Activated CD4-positive, alpha-beta memory T cell treated with anti-CD3 and anti-CD28 coated beads, Interleukin-2, amount 10 ng/mL, durations not matched to agents 7 days and 5 days (primary cell): ENCODE measurements around the gene NCAPG2. TPM values are rescaled to one million over a fixed set of nuclear protein-coding genes. Genes with fewer than 3 reads are reported as not detected.
"Not testable (repeated sequence)": the region's sequence is repeated elsewhere in the genome, so short reads cannot be mapped to it uniquely, and the experiment has no call there.

Experiments
- CTCF ChIA-PET: fragments of 350-600 bp; sonication (Branson Sonifier 250); formaldehyde crosslinking; loops from one replicate; lab custom pipeline; 2021; ENCODE audit warnings: antibody characterized with exemption, inconsistent platforms; lab: Charles Lee
- POLR2A ChIA-PET: fragments of 350-600 bp; sonication (Branson Sonifier 250); formaldehyde crosslinking; loops from one replicate; lab custom pipeline; 2021; ENCODE audit warnings: antibody characterized with exemption; lab: Charles Lee
- DNase-seq: peaks from one replicate; pipeline ENCODE4 v3.0.0-alpha.2; 2020
- H3K27ac Mint-ChIP-seq: one replicate; pipeline ENCODE4 v1.8.0; 2021; ENCODE audit warnings: mild to moderate bottlenecking, mixed read lengths
- H3K27me3 Mint-ChIP-seq: one replicate; pipeline ENCODE4 v1.8.0; 2021; ENCODE audit warnings: mixed read lengths
- H3K36me3 Mint-ChIP-seq: one replicate; pipeline ENCODE4 v1.8.0; 2021; ENCODE audit warnings: low read depth, mixed read lengths
- H3K4me1 Mint-ChIP-seq: one replicate; pipeline ENCODE4 v1.8.0; 2021; ENCODE audit warnings: mixed read lengths
- H3K4me3 Mint-ChIP-seq: one replicate; pipeline ENCODE4 v1.8.0; 2021; ENCODE audit warnings: mild to moderate bottlenecking, mixed read lengths
- H3K9me3 Mint-ChIP-seq: one replicate; pipeline ENCODE4 v1.8.0; 2021; ENCODE audit warnings: mixed read lengths
- total RNA-seq, 2 experiments: library from RNA; stranded (reverse); gene quantifications; one replicate each; pipeline ENCODE4 v1.2.3, GENCODE V29; 2021

NCAPG2 gene
- total RNA-seq, 2 experiments from 2014 or later, result 151 TPM

DNA sequence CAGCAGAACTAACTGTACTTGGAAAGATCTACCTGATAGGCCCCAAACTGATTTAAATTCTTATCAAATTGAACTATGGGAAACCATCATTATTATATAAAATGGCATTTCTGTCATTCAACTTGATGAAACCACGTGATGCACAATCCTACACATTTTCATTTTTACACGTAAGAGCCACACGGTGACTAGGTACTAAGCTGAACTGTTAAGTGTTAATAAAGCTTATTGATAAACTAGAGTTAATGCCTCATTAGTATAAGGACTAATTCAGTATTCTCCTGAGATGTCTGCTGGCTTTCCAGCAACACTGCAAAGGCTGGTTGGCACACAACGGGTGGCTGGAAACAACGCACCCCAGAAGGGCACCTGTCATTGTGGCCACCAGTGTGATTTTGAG, 4.6 kb downstream of the NCAPG2 start:
- POLR2A ChIA-PET, result interaction anchor here (1.0 to 1.7 kb wide), 2 partner anchors 10 to 132 kb away, joined by 3 to 4 read pairs; no protein-coding TSS in a partner anchor

DNA sequence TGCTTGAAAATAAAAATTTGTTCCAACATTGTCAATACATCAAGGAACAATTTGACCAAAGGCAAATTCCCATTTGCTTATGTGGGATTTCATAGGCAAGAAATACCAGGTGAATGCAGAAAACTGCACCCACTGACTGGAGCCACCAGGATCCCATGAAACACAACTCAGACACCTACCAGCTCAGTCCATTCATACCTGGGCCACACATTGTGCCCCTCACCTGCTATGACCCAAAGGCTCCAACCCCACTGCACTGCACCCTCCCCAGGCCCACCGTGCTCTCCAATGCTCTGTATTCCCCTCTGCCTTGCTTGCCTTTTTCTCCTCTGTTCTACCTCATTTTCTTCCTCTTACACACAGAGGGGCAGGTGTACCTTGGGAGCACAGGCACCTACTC, 5.3 kb downstream of the NCAPG2 start:
- H3K36me3 Mint-ChIP-seq, result peaks cover 77% of the 10 kb centered on the region
- POLR2A ChIA-PET, result interaction anchor here (1.0 to 1.5 kb wide), 2 partner anchors 12 to 132 kb away, joined by 3 to 4 read pairs; no protein-coding TSS in a partner anchor
- CTCF ChIA-PET, result interaction anchor here (1.0 to 2.6 kb wide), 2 partner anchors 130 to 278 kb away, joined by 3 to 10 read pairs; partner anchors contain the start of gene ESYT2
- DNase-seq, result no peak
- peaks cover 75% of the 10 kb centered on the region for H3K4me1 Mint-ChIP-seq
- peak overlapping the region; percentile 63 for H3K27ac Mint-ChIP-seq
- no peaks in the 10 kb centered on the region for H3K27me3 Mint-ChIP-seq
- no peaks in the 10 kb centered on the region for H3K9me3 Mint-ChIP-seq
- H3K4me3 Mint-ChIP-seq, result no peak overlapping the region

More for the DNA sequence above, 4.6 kb downstream of the NCAPG2 start:
- Mint-ChIP-seq H3K27ac (no peak overlapping the region), H3K4me3 (no peak overlapping the region), H3K9me3 (no peaks in the 10 kb centered on the region), H3K4me1 (peaks cover 70% of the 10 kb centered on the region), H3K36me3 (peaks cover 71% of the 10 kb centered on the region), H3K27me3 (no peaks in the 10 kb centered on the region)
- CTCF ChIA-PET, result interaction anchor here (1.0 to 2.6 kb wide), 2 partner anchors 129 to 277 kb away, joined by 3 to 10 read pairs; partner anchors contain the start of gene ESYT2
- no peak for DNase-seq

DNA sequence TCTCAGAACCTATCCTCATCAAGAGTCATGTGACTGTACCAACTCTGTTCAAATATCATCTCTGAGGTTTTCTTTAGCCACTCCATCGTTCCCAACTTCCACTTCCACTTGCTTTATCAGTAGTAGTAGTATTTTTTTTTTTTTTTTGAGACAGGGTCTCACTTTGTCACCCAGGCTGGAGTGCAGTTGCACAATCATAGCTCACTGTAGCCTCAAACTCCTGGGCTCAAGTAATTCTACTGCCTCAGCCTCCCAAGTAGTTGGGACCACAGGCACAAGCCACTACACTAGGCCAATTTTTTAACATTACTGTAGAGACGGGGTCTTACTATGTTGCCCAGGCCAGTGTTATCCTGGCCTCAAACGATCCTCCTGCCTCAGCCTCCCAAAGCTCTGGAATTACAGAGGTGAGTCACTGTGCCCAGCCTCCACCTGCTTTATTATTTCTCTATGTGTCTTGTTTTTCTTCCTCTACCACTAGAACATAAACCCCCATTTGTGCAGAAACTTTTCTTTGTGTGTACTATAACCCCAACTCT, 5.9 kb downstream of the NCAPG2 start:
- ChIA-PET CTCF (interaction anchor here (0.6 to 1.1 kb wide), 2 partner anchors 13 to 278 kb away, joined by 3 to 9 read pairs; no protein-coding TSS in a partner anchor), POLR2A (interaction anchor here (0.6 to 1.5 kb wide), 2 partner anchors 12 to 148 kb away, joined by 3 to 4 read pairs; no protein-coding TSS in a partner anchor)
- Mint-ChIP-seq H3K36me3 (peaks cover 83% of the 10 kb centered on the region), H3K9me3 (no peaks in the 10 kb centered on the region), H3K27ac (peak overlapping the region; percentile 63), H3K4me1 (peaks cover 78% of the 10 kb centered on the region), H3K27me3 (no peaks in the 10 kb centered on the region), H3K4me3 (no peak overlapping the region)
- DNase-seq, result no peak

DNA sequence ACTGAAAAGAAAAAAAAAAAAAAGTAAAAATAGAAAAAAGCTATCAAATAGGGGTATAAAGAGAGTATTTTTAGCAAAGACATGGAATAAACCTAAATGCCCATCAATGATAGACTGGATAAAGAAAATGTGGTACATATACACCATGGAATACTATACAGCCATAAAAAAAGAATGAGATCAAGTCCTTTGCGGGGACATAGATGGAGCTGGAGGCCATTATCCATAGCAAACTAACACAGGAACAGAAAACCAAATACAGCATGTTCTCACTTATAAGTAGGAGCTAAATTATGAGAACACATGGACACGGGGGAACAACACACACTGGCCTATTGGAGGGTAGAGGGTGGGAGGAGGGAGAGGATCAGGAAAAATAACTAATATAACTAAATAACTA, 7.0 kb downstream of the NCAPG2 start:
- H3K9me3 Mint-ChIP-seq, H3K4me3 Mint-ChIP-seq, DNase-seq, POLR2A ChIA-PET, H3K27ac Mint-ChIP-seq, H3K27me3 Mint-ChIP-seq: not testable (repeated sequence)
- peaks cover 79% of the 10 kb centered on the region for H3K36me3 Mint-ChIP-seq
- CTCF ChIA-PET, result interaction anchor here (1.1 kb wide), 1 partner anchor 279 kb away, joined by 9 read pairs; no protein-coding TSS in a partner anchor
- H3K4me1 Mint-ChIP-seq, result peaks cover 73% of the 10 kb centered on the region

DNA sequence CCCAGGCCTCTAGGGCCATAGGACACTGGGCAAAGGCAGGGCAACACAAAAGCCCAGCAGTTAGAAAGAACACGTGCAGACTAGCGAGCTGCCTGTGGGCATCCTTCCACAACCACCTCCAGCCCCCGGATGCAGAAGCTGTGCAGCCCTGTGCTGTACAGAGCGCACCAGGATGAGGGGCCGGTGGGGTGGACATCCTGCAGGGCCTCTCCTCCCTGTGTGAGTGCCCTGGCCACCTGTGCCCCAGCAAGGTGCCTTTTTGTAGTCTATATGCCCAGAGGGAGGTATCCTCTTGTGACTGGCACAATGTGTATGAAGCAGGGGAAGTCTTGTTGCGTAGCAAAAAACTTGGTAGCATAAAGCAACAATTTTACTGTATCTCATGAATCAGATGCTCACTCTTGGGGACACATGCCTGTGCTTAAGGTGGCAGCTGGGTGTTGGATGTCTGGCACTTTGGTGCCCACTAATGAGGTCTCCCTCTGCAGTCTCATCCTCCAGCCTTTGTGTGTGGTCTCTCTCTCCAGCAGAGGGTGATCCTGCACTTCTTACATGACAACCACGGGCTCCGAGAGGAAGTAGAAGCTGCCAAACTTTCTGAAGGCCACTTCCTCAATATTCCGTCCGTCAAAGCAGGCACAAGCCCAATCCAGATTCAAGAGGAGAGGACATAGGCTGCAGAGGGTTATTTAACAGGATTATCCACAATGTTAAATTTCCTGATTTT, 8.7 kb downstream of the NCAPG2 start:
- peaks cover 59% of the 10 kb centered on the region for H3K4me1 Mint-ChIP-seq
- peak; percentile 48 for DNase-seq
- H3K27me3 Mint-ChIP-seq, result no peaks in the 10 kb centered on the region
- no peaks in the 10 kb centered on the region for H3K9me3 Mint-ChIP-seq
- ChIA-PET POLR2A (interaction anchor here (0.7 to 2.5 kb wide), 5 partner anchors 9 to 281 kb away, joined by 3 to 14 read pairs (median 4); partner anchors contain the start of gene NCAPG2), CTCF (interaction anchor here (1.2 to 2.2 kb wide), 5 partner anchors 38 to 281 kb away, joined by 3 to 14 read pairs (median 4); no protein-coding TSS in a partner anchor)
- H3K27ac Mint-ChIP-seq, result peak overlapping the region; percentile 44
- H3K36me3 Mint-ChIP-seq, result peaks cover 72% of the 10 kb centered on the region
- no peak overlapping the region for H3K4me3 Mint-ChIP-seq

GRCh38 chr7:158695056-158695455, 9.5 kb downstream of the NCAPG2 start:
- Mint-ChIP-seq H3K4me3 (no peak overlapping the region), H3K4me1 (peaks cover 53% of the 10 kb centered on the region), H3K27ac (peak overlapping the region; percentile 44), H3K9me3 (no peaks in the 10 kb centered on the region), H3K27me3 (no peaks in the 10 kb centered on the region), H3K36me3 (peaks cover 74% of the 10 kb centered on the region)
- POLR2A ChIA-PET, result interaction anchor here (0.7 to 2.5 kb wide), 4 partner anchors 14 to 58 kb away, joined by 3 to 14 read pairs (median 3); no protein-coding TSS in a partner anchor
- CTCF ChIA-PET, result interaction anchor here (1.2 to 2.2 kb wide), 4 partner anchors 39 to 282 kb away, joined by 3 to 14 read pairs (median 4); no protein-coding TSS in a partner anchor
- no peak for DNase-seq

DNA sequence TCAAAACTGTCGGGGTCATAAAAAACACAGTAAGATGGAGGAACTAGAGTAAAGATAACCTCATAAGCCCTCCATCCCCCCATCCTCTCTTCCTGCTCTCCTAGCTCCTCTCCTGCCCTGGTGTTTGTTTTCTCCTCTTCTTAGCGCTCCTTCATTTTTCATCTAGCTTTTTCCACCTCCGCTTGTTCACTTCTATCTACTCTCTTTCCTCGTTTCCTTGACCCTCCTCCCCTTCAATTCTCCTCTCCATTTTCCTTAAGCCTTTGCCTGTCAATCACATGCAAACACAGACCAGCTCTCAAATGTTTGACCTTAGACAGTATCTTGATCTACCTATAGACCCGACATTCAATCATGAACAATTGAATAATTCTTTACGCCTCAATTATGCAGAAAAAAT, 10.0 kb downstream of the NCAPG2 start:
- peaks cover 51% of the 10 kb centered on the region for H3K4me1 Mint-ChIP-seq
- no peak overlapping the region for H3K4me3 Mint-ChIP-seq
- DNase-seq, result no peak
- no peaks in the 10 kb centered on the region for H3K9me3 Mint-ChIP-seq
- ChIA-PET POLR2A (interaction anchor here (1.0 to 2.5 kb wide), 2 partner anchors 39 to 58 kb away, joined by 3 to 14 read pairs; no protein-coding TSS in a partner anchor), CTCF (interaction anchor here (1.2 to 2.2 kb wide), 2 partner anchors 47 to 282 kb away, joined by 3 to 14 read pairs; no protein-coding TSS in a partner anchor)
- peak overlapping the region; percentile 38 for H3K27ac Mint-ChIP-seq
- no peaks in the 10 kb centered on the region for H3K27me3 Mint-ChIP-seq
- peaks cover 78% of the 10 kb centered on the region for H3K36me3 Mint-ChIP-seq

DNA sequence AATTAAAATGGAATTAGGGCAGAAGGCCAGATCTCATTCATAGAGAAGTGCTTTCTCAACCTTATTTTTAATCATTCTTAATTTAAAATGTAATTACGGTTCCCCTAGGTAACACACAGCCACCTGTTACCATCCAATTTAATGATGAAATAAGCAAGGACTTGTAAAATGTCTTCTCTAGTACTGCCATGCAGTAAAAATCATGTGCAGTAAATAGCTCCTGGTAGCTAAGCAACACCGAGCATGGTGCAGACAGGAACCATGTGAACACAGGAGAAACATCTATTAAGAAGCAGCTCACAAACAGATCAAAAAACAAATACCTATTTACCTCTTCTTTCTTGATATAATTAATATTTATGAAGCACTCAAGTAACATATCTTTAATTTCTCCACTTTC, 15.1 kb downstream of the NCAPG2 start:
- no peak overlapping the region for H3K4me3 Mint-ChIP-seq
- ChIA-PET CTCF (interaction anchor here (1.1 to 1.4 kb wide), 2 partner anchors 8 to 29 kb away, joined by 3 to 4 read pairs; no protein-coding TSS in a partner anchor), POLR2A (interaction anchor here (0.8 to 1.8 kb wide), 5 partner anchors 11 to 174 kb away, joined by 3 to 6 read pairs (median 4); no protein-coding TSS in a partner anchor)
- no peak overlapping the region for H3K27ac Mint-ChIP-seq
- H3K36me3 Mint-ChIP-seq, result peaks cover 77% of the 10 kb centered on the region
- no peaks in the 10 kb centered on the region for H3K27me3 Mint-ChIP-seq
- H3K9me3 Mint-ChIP-seq, result no peaks in the 10 kb centered on the region
- peaks cover 13% of the 10 kb centered on the region for H3K4me1 Mint-ChIP-seq
- no peak for DNase-seq

DNA sequence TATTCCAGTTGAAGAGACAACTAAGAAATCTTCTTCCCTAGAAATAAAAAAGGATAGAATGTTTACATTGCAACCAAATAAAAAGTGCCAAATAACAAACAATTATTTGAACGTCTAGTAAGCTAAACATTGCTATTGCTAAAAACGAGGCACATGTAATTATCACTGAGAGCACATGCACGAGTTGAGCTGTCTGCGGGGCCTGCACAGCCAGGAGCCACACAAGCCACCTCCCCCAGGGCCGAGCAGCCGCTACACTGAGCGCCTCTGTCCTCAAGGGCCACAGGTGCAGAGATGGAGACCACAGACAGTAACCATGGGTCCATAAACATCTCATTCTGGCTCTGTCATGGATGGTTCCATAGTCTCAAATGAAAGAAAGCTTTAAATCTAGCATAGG, 17.2 kb downstream of the NCAPG2 start:
- POLR2A ChIA-PET, result interaction anchor here (1.6 kb wide), 1 partner anchor 11 kb away, joined by 4 read pairs; no protein-coding TSS in a partner anchor
- DNase-seq, result no peak
- H3K27ac Mint-ChIP-seq, result no peak overlapping the region
- CTCF ChIA-PET, result no interaction called here
- no peaks in the 10 kb centered on the region for H3K27me3 Mint-ChIP-seq
- no peak overlapping the region for H3K4me3 Mint-ChIP-seq
- H3K36me3 Mint-ChIP-seq, result peaks cover 78% of the 10 kb centered on the region
- peaks cover 4% of the 10 kb centered on the region for H3K4me1 Mint-ChIP-seq
- H3K9me3 Mint-ChIP-seq, result no peaks in the 10 kb centered on the region

- DNase-seq, result no peak
- ChIA-PET POLR2A (no interaction called here), CTCF (no interaction called here)
- Mint-ChIP-seq H3K4me3 (no peak overlapping the region), H3K27me3 (no peaks in the 10 kb centered on the region), H3K36me3 (peaks cover 74% of the 10 kb centered on the region), H3K4me1 (no peaks in the 10 kb centered on the region), H3K9me3 (no peaks in the 10 kb centered on the region), H3K27ac (no peak overlapping the region)
Observed at GRCh38 chr7:158685693-158686092, 18.9 kb downstream of the NCAPG2 start.

GRCh38 chr7:158684329-158684728, 20.3 kb downstream of the NCAPG2 start:
- Mint-ChIP-seq H3K27ac (no peak overlapping the region), H3K9me3 (no peaks in the 10 kb centered on the region), H3K27me3 (no peaks in the 10 kb centered on the region), H3K4me3 (no peak overlapping the region), H3K36me3 (peaks cover 75% of the 10 kb centered on the region), H3K4me1 (no peaks in the 10 kb centered on the region)
- CTCF ChIA-PET, result no interaction called here
- no peak for DNase-seq
- POLR2A ChIA-PET, result no interaction called here

DNA sequence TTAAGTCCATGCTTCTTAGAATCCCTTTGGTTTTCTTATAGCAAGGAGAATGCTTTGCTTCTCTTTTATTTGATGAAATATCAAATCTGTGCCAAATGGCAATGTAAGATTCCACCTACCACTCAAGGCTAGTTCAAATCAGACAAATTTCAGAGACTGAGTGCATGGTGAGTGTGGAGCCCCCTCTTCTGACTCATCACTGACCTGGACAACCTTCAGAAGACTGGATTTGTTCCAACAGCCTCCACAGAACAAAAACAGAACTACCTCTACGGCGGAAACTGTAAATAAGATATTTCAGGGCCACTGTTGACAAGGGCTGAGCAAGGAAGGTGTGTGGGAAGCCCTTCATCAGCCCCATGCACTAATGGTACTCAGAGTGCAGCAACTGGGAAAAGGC, 21.1 kb downstream of the NCAPG2 start:
- DNase-seq, result no peak
- ChIA-PET POLR2A (no interaction called here), CTCF (no interaction called here)
- Mint-ChIP-seq H3K36me3 (peaks cover 74% of the 10 kb centered on the region), H3K27ac (no peak overlapping the region), H3K27me3 (no peaks in the 10 kb centered on the region), H3K4me3 (no peak overlapping the region), H3K4me1 (no peaks in the 10 kb centered on the region), H3K9me3 (no peaks in the 10 kb centered on the region)
